Ishikawa (cell line): ENCODE data around the gene ZCCHC7.

ENCODE experiments used
- FOXM1 ChIP-seq: IDR thresholded peaks from 2 replicates; pipeline ENCODE4 v1.6.1; 2012; ENCODE audit warnings: low read depth, borderline replicate concordance
- NFIC ChIP-seq: IDR thresholded peaks from 2 replicates; pipeline ENCODE4 v1.6.1; 2012
- TF ChIP-seq, protein P1 (sequence below): IDR thresholded peaks from 2 replicates; pipeline ENCODE4 v1.6.1; 2012

DNA sequence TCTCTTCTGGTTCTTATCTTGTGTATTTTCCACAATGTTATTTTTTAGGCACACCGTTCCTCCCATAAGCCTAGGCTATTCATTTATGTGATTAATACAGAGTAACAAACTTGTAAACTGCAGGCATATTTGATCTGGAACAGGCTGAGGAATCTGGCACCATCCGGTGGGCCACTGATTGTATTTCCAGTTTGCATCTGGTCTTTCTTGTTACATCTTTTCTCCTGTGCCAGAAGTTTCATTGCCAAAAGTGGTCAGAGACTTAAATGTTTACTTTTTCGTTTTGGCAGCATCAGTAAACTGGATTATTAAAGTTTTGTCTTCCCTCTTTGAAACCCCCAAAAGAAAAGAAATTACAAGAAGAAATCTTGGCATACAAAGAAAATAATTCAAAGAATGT is 17.9 kb upstream of the ZCCHC7 start:
- TF ChIP-seq NFIC: no peak
- TF ChIP-seq FOXM1: no peak
- TF ChIP-seq, protein P1, sequence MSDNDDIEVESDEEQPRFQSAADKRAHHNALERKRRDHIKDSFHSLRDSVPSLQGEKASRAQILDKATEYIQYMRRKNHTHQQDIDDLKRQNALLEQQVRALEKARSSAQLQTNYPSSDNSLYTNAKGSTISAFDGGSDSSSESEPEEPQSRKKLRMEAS: no peak
